ENCODE results near the gene FAM98B.
"Not testable (repeated sequence)": the region's sequence is repeated elsewhere in the genome, so short reads cannot be mapped to it uniquely, and the experiment has no call there.

Gene FAM98B

GRCh38 chr15:38453971-38454695 lies at the start of gene FAM98B:
Gene FAM98B, plus strand, starts transcription at chr15:38454127. Its CDS starts 35 bp downstream, at chr15:38454162.
- DNase-seq: peak; percentile 89

DNA sequence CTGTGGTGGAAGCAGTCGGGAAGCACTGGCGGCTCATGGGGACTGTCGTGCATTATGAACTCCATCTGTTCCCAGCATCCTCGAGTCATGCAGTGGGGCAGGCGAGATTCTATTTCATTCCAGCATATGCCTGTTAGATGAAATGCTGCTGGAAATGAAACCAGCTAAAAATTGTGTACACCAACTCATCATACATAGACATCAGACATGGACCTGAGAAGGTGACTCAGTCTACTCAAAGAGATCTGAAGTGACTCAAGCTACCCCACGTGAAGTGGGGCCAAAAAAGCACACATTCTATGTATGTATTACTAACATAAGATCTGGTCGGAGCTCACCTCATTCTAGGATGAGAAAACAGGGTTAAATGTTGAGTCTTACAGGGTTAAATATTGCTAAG lies 47.5 kb upstream of the FAM98B start:
- DNase-seq: peak; percentile 29

DNA sequence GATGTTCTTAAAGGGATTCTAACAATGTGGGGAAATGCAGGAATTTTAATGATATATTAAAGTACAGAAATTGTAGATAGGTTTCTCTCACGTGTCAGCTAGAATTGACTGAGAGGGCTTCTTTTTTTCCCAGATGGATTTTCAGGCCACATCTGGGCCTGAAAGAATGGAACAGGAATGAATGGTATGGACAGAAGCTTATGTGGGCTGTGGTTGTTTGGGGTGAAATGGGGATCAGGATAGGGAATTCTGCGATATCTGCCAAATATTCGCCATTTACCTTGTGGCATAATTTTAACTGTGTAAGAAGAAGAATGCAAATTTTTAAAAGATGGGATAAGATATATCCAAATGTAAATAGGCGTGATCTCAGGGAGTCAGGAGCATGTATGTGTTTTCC lies 45.4 kb upstream of the FAM98B start:
- DNase-seq: peak; percentile 6

- DNase-seq: no peak
Observed at GRCh38 chr15:38411902-38412301, 42.0 kb upstream of the FAM98B start.

GRCh38 chr15:38412466-38412865 lies 41.5 kb upstream of the FAM98B start:
- no peak for DNase-seq

DNA sequence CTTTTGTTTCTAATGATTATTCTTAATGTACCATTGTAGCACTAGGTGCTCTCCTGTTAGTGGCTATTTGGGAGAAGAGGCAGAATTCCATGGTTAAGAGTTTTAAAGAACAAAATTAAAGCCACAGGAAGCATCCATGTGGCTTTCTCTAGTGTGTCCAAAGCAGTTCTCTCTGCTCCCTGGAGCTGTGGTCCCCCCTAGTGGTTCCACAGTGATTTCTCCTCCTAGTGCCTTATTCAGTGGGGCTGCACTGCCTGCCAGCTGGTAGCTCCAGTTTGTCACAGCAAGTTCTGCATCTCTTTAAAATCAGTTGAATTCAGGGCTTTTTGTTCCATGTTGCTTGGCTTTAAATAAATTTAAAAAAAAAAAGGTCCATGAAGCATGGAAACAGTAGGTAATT lies 39.6 kb upstream of the FAM98B start:
- DNase-seq: peak; percentile 73

DNA sequence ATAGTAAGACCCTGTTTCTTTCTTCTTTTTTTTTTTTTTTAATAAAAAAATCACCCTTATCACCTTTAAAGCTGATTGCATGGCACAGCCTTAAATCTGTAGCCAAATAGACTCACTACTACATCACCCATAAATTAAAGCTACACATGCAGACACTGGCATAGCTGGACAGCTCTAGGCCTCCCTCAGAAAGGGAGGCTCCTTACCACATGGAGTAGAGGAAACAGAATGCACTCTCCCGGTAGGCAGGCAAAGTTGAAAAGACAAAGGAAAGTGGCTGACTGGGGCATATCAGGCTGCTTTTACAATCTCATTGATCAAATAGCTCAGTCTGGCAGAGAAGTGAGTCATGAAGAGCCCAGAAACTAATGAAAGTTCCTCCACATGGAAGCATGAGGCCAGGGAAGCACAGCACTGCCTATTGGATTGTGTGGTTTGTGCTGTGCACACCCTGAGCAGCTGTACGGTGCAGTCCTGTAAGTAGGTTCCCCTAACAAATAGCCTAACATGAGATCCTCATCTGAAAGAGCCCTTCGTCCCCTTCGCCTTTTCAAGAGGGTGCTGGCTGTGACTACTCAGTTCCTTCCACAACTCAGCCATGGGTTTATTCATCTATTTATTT lies 32.7 kb upstream of the FAM98B start:
- DNase-seq: no peak

- DNase-seq: no peak
Observed at GRCh38 chr15:38424101-38424552, 29.8 kb upstream of the FAM98B start.

DNA sequence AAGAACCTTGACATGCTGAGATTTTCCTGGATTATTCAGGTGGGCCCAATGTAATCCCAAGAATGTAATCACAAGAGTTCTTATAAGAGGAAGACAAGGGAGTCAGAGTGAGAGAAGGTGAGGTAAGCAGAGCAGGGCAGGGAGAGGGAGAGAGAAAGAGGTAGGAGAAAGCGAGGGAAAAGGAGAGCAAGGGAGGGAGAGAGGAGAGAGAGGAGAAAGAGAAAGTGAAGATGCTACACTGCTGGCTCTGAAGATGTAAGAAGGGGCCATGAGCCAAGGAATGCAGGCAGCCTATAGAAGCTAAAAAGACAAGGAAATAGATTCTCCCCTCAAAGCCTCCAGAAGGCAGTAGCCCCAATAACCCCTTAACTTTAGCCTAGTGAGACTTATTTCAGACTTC lies 28.7 kb upstream of the FAM98B start:
- DNase-seq: no peak

GRCh38 chr15:38427380-38427779 lies 26.5 kb upstream of the FAM98B start:
- DNase-seq: no peak

DNA sequence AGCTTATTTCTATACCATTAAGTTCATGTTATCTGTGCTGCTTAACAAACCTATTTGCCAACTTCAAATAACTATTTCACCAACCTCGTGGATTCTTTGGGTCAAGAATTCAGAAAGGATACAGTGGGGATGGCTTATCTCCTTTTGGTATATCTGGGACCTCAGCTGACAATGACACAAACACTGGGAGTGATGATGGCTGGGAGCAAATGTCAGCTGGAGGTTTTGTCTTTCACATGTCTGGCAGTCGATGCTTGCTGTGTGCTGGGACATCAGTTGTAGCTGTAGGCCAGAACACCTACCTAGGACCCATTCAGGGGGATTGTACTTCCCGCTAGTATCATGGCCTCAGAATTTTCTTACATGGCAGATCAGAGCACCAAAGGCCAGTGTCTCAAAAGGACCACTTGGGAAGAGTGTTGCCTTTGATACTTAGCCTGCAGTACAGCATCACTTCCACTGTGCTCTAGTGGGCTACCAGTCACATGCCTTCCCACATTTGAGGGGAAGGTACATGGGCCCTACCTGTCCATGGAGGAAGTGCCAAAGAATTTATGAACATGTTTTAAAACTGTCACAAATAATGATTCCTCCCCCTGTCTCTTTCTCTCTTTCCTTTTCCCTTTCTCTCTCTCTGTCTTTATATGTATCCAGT lies 23.7 kb upstream of the FAM98B start:
- no peak for DNase-seq

GRCh38 chr15:38436993-38437392 lies 16.9 kb upstream of the FAM98B start:
- no peak for DNase-seq

DNA sequence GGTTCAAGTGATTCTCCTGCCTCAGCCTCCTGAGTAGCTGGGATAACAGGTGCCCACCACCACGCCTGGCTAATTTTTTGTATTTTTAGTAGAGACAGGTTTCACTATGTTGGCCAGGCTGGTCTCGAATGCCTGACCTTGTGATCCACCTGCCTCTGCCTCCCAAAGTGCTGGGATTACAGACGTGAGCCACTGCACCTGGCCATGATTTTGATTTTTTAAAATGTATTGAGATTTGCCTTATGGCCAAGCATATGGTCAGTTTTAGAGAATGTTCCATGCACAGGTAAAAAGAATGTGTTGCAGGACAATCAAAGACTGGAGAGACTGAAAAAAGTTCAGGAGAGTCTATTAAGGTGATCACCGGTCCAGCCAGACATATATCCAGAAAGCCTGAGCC lies 16.3 kb upstream of the FAM98B start:
- DNase-seq: not testable (repeated sequence)

GRCh38 chr15:38438031-38438986 lies 15.6 kb upstream of the FAM98B start:
- no peak for DNase-seq

DNA sequence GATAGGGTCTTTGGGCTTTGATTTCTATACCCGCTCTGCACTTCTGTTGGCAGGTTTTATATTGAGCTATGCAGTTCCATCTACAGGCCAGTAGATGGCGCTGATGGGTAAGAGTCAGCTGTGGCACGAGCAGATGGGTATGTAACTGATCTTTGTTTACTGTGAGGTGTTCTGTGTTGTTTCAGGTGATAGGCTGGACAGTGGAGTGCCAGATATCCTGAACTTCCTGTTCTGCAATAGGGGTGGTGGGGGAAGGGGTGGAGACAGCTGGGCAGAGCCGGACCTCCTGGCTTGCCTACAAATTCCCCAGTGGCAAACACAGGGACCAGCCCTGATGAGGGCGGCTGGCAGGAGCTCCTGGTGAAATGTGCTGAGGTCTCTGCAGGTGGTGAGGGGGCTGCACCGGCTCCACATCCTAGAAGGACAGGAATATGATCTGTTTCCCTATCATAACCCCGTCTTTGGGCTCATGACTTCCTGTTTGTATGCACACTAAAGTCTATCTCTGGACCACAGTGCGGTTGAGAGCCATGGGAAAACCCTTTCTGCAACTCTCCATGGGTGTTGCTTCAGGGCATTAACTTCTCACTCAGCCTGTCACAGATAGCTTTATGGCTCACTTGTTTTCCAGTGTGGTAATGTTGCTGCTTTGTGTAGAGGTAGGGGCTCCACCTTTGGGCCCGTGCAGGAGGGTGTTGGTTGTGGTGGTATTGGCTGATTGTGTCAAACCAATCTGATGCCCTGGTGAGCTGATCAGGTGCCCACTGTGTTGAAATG lies 13.4 kb upstream of the FAM98B start:
- peak; percentile 46 for DNase-seq

- no peak for DNase-seq
Observed at GRCh38 chr15:38441130-38441519, 12.8 kb upstream of the FAM98B start.

DNA sequence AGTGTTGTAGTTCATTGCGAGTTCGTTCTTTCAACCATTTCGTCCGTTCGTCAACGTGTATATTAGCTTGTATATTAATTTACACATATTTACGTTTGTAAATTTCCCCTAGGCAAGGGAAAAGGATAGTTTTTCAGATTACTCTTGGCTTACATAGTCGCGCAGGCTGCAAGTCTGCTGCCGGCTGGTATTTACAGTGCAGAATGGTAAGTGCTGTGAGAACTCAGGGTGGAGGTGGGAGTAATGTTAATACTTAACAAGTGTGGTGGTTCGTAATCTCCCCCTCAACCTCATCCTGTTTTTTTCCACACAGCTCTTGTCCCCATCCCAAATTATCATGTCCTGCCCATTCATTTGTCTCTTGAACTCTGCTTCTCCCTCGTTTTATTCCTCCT lies 766 bp downstream of the FAM98B start:
- no peak for DNase-seq

GRCh38 chr15:38455092-38455491 lies 1.2 kb downstream of the FAM98B start:
- no peak for DNase-seq

- no peak for DNase-seq
Observed at GRCh38 chr15:38458646-38459045, 4.7 kb downstream of the FAM98B start.

GRCh38 chr15:38459480-38459879 lies 5.6 kb downstream of the FAM98B start:
- no peak for DNase-seq

DNA sequence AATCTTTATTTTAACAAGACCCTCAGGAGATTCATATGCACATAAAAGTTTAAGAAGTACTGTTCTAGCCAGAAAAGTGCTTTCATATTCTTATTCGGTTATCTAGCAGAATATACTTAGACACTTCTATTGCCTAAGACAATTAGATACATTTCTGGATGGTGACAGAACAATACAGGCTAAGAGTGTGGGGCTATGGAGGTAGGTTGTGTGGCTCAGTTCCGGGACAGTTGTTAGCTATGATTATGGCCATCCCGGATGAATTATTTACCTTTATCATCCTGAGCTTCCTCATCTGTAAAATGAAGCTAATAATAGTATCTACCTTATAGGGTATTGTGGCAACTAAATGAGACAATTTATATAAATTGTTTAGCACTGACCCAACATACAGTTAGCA lies 6.6 kb downstream of the FAM98B start:
- no peak for DNase-seq
